ENCODE data around the gene RTN4.

RTN4 gene

DNA sequence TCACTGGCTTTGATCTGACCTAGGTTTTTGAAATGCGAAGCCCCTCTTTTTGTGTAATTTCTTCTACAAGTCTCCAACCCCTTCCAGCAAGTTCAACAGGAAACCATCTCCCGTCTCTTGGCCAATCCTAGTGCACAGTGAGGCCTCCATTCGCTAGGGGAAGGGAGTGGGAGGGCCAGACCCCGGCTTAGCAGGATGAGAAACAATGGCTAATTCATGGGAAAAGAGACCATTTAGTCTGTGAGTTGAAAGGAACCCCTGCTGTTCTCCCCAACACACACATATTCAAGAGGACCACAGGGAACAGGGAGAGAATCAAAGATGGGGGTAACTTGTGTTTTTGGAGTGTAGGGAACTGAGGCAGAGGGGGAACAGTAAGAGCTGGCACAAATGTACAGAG is 83.0 kb downstream of the RTN4 start:
- DNase-seq = no peak

DNA sequence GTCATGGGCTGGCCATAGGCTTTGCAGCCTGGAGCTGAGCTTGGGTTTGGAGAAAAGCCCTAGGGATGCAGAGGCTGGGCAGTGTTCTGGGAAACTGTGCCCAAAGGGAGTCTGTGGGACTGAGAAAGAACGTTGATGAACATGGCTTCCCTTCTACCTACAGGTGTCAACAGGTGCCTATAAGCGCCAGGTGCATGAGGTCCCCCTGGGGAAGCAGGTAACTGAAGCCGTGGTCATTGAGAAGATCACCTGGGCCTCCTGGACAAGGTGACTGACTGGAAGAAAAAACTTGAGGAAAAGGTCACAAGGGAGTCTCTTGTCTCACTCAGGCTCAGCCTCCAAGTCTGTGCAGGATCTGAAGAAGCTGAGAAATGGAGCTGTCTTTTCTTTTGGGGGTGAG is 83.4 kb downstream of the RTN4 start:
- DNase-seq = no peak

DNA sequence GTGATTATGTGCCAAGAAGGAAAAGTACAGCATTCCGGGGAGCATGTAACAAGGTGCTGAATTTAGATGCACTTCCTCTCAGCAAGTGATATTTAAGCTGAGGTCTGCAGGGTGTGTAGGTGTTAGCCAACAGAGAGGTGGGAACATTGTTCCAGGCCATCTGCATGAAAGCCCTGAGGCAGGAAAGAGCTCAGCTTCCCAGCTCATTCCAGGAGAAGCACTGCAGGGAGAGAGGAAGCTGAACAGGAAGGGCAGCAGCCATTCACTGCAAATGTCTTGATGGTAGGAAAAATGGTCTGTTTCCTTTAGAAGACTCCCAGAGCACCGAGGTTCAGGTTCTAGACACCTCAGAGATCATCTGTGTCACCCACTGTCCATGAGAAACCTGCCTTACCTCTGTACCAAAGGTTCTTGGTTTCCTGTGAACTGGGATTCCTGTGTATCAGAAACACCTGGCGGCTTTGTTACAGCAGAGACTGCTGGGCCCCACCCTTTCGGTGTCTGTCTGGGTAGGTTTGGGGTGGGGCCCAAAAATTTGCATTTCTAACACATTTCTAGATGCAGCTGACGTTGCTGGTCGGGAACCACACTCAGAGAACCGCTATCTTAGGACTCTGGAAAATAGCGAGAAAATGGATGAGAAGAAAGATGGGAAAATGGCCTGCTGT is 84.0 kb downstream of the RTN4 start:
- DNase-seq = no peak

DNA sequence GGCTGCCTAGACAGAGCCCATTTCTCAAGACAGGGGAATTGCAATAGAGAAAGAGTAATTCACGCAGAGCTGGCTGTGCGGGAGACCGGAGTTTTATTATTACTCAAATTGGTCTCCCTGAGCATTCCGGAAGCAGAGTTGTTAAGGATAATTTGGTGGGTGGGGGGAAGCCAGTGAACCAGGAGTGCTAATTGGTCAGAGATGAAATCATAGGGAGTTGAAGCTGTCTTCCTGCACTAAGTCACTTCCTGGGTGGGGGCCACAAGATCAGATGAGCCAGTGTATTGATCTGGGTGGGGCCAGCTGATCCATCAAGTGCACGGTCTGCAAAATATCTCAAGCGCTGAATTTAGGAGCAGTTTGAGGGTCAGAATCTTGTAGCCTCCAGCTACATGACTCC is 84.8 kb downstream of the RTN4 start:
- no peak for DNase-seq

DNA sequence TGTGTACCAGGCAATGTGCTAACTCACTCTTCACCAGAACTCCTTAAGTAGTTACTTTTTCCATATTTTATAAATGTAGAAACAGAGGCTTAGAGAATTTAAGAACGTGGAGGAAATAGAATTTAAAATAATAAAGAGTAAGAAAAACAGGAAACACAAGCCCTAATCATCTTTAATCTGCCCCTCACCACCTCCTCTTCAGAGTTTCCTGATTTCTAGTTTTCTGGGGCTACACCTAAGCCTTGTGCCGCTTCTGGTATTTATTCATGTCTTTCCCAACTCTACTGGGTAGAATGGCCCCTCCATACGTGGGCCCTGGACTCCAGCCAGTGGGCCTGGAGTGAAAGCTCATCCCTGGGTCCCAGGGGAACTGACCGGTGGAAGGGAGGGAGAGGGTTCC is 85.4 kb downstream of the RTN4 start:
- DNase-seq = no peak

DNA sequence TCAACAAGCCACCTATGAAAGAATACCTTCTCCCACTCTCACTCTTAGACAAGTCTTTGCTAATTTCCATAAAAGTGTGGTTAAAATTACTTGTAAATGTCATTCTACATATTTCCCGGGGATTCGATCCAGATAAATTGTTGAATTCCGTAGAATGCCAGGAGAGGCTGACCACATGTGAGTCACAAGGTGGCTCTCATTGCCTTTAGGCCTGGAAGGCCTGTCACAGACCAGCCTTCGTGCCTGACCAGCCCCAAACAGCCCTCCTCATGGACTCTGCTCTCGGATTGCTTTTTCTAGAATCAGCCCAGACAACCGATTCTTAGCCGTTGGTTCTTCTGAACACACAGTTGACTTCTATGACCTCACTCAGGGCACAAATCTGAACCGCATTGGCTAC is 86.0 kb downstream of the RTN4 start:
- DNase-seq = no peak

DNA sequence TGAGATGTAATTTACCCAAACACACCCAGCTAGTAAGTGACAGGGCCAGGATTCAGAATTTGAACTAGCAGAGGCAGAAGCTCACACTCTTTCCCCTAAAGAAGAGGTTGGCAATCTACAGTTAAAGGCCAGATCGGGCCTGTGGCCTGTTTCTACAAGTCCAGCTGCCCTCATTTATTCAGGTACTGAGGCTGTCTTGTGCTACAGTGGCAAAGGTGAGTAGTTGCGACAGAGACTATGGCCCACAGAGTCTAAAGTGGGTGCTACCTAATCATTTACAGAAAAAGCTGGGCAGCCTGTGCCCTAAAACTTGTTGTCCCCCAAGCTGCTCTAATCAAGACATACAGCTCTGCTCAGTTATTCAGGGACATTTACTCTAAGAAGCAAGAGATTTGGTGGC is 86.8 kb downstream of the RTN4 start:
- no peak for DNase-seq

DNA sequence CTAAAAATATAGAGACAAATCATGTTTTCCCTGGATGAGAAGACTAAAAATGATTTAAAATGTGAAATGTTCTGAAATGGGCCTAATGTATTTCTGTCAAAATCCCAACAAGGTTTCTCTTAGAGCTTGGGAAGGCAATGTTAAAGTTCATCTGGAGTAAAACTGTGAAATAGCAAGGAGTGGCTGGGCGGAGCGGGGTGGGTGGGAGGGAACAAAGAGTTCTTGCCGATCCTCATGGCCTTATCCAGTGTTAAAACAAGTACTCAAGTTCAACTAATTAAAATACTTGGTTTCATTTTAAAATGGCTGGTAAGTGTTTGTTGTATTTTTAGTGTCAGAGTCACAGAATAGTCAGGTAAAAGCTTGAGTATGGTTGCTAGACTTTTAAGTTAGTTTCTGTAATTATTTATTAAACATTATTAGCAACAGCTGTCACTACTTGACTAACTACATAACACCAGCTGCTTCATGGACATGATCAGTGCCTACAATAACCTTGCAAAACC is 87.3 kb downstream of the RTN4 start:
- DNase-seq = no peak

DNA sequence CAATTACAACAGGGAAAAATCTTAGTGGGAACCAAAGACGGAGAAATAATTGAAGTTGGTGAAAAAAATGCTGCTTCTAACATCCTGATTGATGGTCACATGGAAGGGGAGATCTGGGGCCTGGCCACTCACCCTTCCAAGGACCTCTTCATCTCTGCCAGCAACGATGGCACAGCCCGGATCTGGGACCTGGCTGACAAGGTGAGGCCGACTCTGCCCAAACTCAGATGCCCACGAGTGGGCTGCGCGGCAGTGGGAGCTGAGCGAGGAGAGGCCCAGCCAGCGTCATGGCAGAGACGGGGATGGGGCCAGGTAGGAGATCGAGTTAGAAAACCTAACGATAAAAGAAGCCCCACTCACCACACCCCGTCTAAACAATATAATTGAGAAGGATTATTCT is 87.7 kb downstream of the RTN4 start:
- no peak for DNase-seq

DNA sequence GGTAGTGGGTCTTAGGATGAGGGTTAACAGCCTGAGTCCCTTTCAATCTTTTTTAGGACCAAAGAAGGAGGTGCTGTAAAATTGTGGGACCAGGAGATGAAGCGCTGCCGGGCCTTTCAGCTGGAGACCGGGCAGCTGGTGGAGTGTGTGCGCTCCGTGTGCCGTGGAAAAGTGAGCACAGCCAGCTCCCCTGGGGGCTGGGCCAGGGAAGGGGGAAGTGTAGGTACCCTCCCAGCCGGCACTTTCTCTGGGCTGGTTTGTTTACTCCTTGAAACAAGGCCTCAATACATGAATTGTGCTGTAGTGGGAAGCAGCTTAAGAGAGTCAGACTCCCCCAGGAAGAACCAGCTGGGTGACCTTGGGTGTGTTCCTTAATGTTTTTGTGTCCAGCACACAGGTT is 90.1 kb downstream of the RTN4 start:
- no peak for DNase-seq

DNA sequence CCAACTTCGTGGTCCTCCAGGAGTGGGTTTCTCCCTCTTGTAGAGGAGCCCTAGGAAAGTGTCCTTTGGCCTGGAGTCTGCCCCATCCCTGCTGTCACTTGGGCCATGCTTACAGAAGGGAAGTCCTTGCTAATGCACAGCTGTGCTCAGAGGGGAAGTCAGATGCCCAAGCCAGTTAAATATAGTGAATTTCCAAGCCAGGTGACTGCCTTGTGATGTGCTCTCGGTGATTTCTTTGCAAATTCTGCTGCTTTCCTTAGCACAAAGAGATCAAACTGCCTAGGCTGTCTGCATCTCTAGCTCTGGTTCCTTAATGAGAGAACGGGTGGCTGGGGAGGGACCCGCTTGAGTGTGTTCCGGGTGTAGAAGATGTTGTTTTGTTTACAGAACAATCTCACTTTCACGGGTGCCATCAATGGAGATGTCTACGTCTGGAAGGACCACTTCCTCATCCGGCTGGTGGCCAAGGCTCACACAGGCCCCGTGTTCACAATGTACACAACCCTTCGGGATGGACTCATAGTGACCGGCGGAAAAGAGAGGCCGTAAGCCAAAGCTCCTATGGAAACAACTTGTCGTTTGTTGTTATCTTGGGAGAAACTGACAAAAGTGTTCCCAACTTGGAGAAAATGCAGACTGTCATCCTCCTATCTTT is 91.4 kb downstream of the RTN4 start:
- no peak for DNase-seq

DNA sequence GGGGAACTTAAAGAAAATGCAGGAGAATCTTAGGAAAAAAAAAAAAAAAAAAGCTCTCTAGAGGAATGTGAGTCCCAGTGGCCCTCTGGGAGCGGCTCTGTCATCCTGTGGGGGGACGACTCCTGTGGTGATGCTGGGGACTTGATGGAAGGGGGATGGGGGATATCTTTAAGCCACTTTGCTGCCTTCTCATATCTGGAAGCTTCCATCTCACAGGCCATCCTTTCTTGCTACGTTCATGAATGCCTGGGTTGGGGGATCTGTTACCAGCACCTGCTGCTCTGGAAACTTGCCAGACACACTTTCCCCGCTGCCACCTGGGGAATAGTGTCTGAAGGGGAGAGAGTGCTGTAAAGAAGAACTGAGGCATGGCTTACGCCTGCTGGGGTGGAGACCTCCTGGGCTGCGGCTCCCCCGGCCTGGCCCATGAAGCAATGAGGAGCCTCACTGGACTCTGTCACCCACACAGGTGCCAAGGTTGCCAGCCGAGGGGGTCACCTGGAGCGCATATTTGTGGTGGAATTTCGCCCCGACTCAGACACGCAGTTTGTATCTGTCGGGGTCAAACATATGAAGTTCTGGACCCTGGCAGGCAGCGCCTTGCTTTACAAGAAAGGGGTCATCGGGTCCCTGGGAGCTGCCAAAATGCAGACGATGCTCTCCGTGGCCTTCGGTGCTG is 92.8 kb downstream of the RTN4 start:
- no peak for DNase-seq

DNA sequence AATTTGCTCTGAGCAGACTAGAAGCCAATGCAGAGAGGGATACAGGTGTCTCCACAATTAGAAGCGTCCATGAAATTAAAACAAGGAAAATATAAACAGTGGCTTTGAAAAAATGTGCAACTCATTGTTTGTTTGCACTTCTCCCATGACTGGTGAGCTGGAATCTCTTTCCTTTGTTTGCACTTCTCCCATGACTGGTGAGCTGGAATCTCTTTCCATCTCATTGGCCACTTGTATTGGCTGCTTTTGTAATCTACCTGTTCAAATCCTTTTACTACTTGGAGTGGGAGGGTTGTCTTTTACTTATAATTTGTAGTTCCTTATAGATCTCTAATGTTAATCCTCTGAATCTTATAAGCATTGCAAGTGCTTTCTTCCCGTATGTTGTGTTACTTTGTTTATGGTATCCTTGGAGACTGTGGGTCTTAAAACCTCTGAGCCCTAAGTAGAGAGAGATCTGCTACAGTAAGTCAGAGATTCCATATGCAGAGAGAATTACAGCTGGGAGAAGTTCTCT is 94.1 kb downstream of the RTN4 start:
- DNase-seq = no peak

DNA sequence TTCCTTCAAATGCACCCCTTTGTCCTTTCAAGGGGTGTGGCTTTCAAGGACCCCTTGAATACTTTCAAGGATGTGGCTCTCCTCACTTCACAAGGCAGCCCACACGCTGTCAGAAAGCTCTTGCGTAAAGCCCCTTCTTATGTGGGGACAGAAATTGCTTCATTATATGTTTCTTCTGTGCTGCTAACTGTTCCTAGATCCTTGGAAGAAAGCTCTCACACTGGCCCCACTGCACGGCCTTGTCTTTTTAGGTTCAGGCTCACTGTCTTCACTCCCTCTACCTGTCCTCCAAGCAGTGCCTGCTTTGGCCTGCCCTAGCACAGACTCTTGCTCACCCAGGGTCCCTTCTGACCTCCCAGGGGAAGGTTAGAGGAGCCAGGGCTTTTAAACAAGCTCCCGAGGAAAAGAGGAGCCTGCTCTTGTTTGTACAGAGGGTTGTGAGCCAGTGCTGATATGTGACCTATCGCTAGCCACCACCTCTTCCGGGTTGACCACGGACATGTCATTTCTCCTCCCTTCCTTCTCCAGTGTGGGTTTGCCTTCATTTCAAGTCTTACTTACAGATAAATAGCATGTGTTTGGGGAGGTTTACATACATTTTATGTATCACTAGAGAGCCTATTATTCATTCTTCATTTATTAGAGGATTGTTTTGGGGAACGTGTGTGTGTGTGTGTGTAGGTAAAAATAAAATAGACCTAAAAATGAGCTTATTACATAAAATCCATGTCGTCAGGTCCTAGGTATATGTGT is 94.7 kb downstream of the RTN4 start:
- no peak for DNase-seq

DNA sequence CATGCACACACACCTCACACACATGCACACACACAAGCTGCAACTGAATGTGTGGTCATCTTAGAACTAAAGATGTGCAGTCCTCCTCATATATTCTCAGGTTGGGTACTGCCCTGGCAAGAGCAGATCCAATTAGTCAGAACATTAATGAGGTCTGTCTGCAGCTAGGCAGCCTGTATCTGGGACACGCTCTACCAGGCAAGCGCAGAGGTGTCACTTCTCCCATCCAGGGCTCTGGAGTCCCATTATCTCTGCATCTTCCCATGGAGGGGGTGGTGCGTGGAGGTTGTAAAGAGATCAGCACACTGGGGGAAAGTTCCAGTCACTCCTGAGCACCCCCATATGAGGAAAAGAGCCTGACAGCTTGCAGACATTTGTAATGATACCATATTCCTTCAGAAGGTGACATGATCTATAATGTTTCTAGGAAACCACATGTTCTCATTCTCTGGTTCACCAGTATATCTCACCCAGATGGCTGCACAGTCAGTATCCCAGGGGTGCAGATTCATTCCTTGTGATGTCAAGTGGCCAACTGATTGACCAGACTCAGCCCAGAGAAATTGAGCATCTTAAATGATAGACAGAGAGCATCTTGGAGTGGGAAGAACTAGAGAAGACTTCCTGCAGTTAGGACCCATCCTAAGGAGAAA is 95.4 kb downstream of the RTN4 start:
- DNase-seq = no peak

DNA sequence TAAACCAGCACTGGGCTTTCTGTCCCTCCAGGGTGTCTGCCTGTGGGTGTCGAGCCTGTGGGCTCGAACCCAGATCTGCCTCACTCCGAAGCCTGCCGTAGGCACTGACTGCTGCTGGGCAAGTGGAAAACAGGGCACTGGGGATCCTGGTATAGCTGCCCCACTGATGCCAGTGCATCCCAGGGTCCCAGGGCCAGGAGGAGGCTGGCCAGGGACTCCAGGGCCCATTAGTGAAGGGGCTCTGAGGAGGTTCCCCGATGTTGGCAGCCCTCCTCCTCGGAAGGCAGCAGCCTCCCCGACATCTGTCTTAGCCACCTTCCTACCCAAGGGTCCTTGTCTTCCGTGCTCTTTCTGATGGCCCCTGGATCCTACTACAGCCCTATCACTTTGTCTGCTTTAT is 96.1 kb downstream of the RTN4 start:
- no peak for DNase-seq

DNA sequence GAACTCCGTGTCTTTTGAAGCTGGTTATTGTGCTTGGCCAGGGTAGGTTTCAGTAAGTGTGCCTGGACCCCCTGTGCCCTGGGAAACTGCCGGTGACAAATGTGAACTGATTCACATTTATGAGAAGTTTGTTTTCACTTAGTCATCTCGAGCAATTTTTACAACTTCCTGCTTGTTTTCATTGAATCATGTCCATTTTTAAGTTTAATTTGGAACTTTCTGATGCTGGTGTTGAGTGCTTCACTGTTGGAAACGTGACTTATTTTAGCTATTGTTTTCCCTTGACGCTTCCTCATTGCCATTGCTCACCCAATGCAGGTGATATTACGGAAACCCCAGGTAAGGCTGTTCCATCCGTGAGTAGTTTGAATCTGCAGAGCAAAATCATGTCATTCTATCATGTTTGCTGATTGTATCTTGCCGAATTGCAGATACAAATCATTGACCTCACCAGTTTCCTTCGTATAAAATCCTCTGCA is 97.2 kb downstream of the RTN4 start:
- no peak for DNase-seq

DNA sequence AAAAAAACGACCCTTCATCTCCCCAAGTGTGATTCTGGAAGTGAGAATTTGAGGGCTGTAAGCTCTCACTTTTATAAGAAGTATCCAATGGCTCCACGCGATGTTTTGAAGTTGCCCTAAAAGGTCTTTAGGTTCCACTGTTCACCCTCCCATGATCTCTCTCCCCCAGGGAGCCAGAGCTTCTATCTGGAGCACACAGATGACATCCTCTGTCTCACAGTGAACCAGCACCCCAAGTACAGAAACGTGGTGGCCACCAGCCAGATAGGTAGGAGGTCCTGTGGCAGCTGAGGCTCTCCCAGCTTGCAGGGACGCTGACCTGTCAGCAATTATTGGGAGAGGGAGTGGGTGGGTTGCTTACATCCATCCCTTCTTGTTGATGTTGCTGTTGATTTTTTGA is 97.8 kb downstream of the RTN4 start:
- no peak for DNase-seq

DNA sequence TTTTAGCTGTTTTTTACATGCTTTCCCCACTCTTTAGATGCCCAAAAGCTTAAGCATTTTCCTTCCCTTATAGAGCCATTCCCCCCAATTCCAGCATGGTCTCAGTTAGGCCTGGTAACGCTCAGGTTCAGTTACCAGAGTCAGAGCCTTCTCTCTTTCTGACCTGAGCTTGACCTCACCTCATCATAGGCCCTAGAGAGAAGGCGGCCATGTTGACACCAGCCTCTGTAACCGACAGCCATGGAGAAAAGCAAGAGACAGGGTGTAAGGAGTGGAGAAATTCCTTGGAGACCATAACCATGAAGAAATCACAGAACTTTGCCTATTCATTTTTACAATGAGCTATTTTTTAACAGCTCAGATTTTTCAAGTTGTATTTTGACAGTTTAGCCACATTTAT is 99.4 kb downstream of the RTN4 start:
- DNase-seq = no peak

DNA sequence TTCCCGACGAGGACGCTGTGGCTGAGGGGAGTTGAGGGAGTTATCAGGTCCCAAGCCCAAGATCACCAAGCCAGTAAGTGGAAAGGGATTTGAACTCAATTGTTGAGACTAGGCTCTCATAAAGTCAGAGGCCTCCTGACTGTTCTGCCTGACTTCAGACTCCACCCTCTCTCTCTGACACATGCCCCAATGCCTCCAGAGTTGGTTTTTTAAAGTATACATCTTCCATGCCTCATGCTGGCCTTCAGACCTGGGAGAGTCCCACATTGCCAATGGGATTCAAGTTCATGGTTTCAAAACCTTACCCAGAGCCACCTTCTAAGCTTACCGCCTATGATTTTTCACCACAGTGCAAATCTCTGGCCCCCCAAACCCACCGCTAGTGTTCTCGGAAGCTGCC is 100.8 kb downstream of the RTN4 start:
- DNase-seq = no peak

DNA sequence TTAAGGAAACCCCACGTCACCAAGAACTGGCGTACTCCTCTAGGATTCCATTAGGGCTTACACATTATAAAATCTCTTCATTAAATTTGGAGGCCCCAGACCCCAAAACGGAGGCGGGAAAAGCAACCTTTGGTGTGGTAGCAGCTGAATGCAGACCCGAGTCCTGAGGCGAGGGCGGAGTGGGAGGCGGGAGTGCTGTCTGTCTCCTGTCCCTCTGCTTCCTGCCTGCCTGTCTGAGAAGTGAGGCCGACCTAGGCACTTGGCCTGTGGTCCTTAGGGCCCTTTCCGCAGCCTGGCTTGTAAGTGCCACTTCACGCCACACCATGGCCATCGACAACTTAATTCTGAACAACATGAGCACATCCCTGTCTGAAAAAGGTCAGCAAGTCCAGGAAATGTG is 102.1 kb downstream of the RTN4 start:
- DNase-seq = no peak

DNA sequence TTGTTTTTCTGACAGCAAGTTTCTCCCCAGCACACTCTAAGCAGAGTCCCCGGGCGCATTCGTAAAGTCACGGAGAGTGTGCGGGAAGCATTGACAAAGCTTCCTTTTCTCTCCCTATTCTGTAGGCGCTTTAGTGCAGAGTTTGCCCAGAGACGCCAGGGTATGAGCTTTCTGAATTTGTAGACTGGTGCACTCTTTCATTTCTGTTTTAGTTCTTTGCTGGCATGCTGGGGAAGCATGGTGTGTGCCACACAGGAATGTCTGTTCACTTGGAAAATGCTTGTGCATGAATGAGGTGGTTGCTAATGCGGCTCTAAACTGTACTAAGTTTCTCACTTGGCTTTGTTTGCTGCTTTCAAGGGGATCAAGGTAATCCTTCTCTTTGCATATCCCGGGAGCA is 102.6 kb downstream of the RTN4 start:
- DNase-seq = no peak

DNA sequence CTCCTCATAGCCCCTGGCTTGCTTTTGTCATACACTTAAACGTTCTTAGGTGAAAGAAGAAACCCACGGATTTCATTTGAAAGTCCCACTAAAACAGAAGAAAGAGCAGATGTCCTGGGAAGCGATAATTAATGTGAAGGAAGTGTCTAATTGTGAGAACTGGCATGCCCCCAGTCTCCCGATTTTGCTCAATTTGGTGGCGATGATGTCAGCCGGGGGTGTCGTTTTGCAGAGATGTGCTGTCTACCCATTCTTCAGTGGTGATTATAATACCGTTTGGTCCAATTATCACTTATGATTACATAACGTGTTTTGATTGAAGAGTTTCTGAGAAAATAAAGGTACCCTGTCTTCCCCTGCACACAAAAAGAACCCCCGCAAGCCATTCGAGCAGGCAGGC is 103.1 kb downstream of the RTN4 start:
- no peak for DNase-seq

All from NCI-H1417 treated with DMSO at 0.1 percent for 48 hours (cell line).